HCT116 (cell line): Measurements from ENCODE around the gene PBXIP1.

Experiments used
- EZH2 ChIP-seq: fragments of 200-600 bp; sonication (generic); IDR thresholded peaks from 2 replicates; pipeline ENCODE4 v1.6.1; 2017; ENCODE audit warnings: antibody characterized with exemption, mixed run types
- JUND ChIP-seq: IDR thresholded peaks from 2 replicates; pipeline ENCODE4 v1.6.1; 2012
- POLR2A ChIP-seq: IDR thresholded peaks from 2 replicates; pipeline ENCODE4 v1.7.0; 2011; ENCODE audit warnings: borderline replicate concordance; ENCODE audit not compliant: insufficient read depth, insufficient read length; ENCODE audit errors: extremely low read depth
- POLR2AphosphoS5 ChIP-seq: IDR thresholded peaks from 2 replicates; pipeline ENCODE4 v1.6.1; 2011; ENCODE audit warnings: mild to moderate bottlenecking, low read depth, low read length, moderate library complexity
- RAD21 ChIP-seq: IDR thresholded peaks from 2 replicates; pipeline ENCODE4 v1.6.1; 2012; ENCODE audit warnings: low read depth, mild to moderate bottlenecking
- SP1 ChIP-seq: IDR thresholded peaks from 2 replicates; pipeline ENCODE4 v1.6.1; 2012; ENCODE audit warnings: low read depth
- YY1 ChIP-seq: IDR thresholded peaks from 2 replicates; pipeline ENCODE4 v1.6.1; 2011; ENCODE audit warnings: low read length, low read depth, moderate library complexity, mild to moderate bottlenecking; ENCODE audit not compliant: insufficient replicate concordance; ENCODE audit errors: extremely low read depth
- ZNF274 ChIP-seq: fragments of 200-500 bp; sonication (Bioruptor generic); IDR thresholded peaks from 2 replicates; pipeline ENCODE4 v1.6.1; 2014; ENCODE audit warnings: mild to moderate bottlenecking, low read depth, low read length, inconsistent platforms
- TF ChIP-seq, protein P1 (sequence below): IDR thresholded peaks from 2 replicates; pipeline ENCODE4 v1.6.1; 2012
- TF ChIP-seq, protein P2 (sequence below), 3 experiments: fragments of 200-600 bp in 1 of 3; sonication (generic) in 1 of 3; IDR thresholded peaks in 2 of 3; conservative IDR thresholded peaks in 1 of 3; 2 replicates each; pipeline ENCODE4 v1.5.1; 2012 to 2017; ENCODE audit warnings: low read depth in 2 of 3, low read length in 2 of 3, antibody characterized with exemption in 1 of 3, borderline replicate concordance in 1 of 3, control low read depth in 1 of 3, mild to moderate bottlenecking in 1 of 3, mixed read lengths in 1 of 3, mixed run types in 1 of 3, moderate library complexity in 1 of 3; ENCODE audit not compliant: insufficient read depth in 1 of 3
- TF ChIP-seq, protein P3 (sequence below): IDR thresholded peaks from 2 replicates; pipeline ENCODE4 v1.6.1; 2012; ENCODE audit warnings: low read depth
- TF ChIP-seq, protein P4 (sequence below): IDR thresholded peaks from 2 replicates; pipeline ENCODE4 v1.6.1; 2011; ENCODE audit warnings: mild to moderate bottlenecking, low read length, moderate library complexity; ENCODE audit not compliant: insufficient replicate concordance; ENCODE audit errors: extremely low read depth

DNA sequence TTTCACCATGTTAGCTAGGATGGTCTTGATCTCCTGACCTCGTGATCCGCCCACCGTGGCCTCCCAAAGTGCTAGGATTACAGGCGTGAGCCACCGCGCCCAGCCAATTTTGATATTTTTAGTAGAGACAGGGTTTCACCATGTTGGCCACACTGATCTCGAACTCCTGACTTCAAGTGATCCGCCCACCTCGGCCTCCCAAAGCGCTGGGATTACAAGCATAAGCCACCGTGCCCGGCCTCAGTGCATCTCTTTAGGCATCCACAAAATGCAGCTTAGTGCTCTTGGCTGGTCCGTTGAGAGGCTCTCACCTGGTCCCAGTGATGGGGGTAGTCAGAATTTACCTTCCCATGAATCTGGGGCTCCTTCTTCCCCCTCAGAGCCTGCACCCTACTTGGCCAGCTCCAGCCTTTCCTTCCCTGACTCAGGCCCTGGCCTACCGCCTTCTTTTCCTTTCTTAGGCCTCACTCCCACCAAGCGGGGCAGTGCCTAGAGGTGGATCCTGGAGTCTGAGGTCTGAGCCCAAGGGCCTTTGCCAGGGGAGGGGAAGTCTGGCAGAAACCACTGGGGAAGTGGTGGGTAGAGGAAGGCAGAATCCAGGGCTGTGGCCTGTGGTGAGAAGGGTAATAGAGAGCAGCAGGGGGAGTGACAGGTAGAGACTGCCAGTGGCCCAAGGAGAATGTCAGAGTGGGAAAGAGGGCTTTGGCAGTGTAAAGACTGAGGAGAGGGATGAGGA is 41.2 kb upstream of the PBXIP1 start:
- TF ChIP-seq, protein P1, sequence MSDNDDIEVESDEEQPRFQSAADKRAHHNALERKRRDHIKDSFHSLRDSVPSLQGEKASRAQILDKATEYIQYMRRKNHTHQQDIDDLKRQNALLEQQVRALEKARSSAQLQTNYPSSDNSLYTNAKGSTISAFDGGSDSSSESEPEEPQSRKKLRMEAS, result no peak
- TF ChIP-seq, protein P2, sequence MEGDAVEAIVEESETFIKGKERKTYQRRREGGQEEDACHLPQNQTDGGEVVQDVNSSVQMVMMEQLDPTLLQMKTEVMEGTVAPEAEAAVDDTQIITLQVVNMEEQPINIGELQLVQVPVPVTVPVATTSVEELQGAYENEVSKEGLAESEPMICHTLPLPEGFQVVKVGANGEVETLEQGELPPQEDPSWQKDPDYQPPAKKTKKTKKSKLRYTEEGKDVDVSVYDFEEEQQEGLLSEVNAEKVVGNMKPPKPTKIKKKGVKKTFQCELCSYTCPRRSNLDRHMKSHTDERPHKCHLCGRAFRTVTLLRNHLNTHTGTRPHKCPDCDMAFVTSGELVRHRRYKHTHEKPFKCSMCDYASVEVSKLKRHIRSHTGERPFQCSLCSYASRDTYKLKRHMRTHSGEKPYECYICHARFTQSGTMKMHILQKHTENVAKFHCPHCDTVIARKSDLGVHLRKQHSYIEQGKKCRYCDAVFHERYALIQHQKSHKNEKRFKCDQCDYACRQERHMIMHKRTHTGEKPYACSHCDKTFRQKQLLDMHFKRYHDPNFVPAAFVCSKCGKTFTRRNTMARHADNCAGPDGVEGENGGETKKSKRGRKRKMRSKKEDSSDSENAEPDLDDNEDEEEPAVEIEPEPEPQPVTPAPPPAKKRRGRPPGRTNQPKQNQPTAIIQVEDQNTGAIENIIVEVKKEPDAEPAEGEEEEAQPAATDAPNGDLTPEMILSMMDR (IDR thresholded peaks at IDR 0.05 in 2 of 3, conservative IDR thresholded peaks at IDR 0.05 in 1 of 3; ENCODE audit: borderline replicate concordance in 1 of 3, insufficient read depth in 1 of 3, low read depth in 2 of 3, low read length in 2 of 3), result no peak
- TF ChIP-seq ZNF274 (no peak), RAD21 (no peak), POLR2A (no peak), JUND (no peak), YY1 (no peak), POLR2AphosphoS5 (no peak), SP1 (no peak), EZH2 (no peak)
- TF ChIP-seq, protein P3, sequence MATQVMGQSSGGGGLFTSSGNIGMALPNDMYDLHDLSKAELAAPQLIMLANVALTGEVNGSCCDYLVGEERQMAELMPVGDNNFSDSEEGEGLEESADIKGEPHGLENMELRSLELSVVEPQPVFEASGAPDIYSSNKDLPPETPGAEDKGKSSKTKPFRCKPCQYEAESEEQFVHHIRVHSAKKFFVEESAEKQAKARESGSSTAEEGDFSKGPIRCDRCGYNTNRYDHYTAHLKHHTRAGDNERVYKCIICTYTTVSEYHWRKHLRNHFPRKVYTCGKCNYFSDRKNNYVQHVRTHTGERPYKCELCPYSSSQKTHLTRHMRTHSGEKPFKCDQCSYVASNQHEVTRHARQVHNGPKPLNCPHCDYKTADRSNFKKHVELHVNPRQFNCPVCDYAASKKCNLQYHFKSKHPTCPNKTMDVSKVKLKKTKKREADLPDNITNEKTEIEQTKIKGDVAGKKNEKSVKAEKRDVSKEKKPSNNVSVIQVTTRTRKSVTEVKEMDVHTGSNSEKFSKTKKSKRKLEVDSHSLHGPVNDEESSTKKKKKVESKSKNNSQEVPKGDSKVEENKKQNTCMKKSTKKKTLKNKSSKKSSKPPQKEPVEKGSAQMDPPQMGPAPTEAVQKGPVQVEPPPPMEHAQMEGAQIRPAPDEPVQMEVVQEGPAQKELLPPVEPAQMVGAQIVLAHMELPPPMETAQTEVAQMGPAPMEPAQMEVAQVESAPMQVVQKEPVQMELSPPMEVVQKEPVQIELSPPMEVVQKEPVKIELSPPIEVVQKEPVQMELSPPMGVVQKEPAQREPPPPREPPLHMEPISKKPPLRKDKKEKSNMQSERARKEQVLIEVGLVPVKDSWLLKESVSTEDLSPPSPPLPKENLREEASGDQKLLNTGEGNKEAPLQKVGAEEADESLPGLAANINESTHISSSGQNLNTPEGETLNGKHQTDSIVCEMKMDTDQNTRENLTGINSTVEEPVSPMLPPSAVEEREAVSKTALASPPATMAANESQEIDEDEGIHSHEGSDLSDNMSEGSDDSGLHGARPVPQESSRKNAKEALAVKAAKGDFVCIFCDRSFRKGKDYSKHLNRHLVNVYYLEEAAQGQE, result no peak
- TF ChIP-seq, protein P4, sequence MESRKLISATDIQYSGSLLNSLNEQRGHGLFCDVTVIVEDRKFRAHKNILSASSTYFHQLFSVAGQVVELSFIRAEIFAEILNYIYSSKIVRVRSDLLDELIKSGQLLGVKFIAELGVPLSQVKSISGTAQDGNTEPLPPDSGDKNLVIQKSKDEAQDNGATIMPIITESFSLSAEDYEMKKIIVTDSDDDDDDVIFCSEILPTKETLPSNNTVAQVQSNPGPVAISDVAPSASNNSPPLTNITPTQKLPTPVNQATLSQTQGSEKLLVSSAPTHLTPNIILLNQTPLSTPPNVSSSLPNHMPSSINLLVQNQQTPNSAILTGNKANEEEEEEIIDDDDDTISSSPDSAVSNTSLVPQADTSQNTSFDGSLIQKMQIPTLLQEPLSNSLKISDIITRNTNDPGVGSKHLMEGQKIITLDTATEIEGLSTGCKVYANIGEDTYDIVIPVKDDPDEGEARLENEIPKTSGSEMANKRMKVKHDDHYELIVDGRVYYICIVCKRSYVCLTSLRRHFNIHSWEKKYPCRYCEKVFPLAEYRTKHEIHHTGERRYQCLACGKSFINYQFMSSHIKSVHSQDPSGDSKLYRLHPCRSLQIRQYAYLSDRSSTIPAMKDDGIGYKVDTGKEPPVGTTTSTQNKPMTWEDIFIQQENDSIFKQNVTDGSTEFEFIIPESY, result no peak
